GM18868 (cell line): ENCODE results near the gene JAK2.
"Not testable (repeated sequence)": the region's sequence is repeated elsewhere in the genome, so short reads cannot be mapped to it uniquely, and the experiment has no call there.

ENCODE experiments used
- ATAC-seq: cut with Tn5 transposase; IDR thresholded peaks from one replicate; pipeline ENCODE4 v1.9.1; 2021; ENCODE audit warnings: mild to moderate bottlenecking, moderate library complexity; ENCODE audit not compliant: unreplicated experiment

JAK2 gene

DNA sequence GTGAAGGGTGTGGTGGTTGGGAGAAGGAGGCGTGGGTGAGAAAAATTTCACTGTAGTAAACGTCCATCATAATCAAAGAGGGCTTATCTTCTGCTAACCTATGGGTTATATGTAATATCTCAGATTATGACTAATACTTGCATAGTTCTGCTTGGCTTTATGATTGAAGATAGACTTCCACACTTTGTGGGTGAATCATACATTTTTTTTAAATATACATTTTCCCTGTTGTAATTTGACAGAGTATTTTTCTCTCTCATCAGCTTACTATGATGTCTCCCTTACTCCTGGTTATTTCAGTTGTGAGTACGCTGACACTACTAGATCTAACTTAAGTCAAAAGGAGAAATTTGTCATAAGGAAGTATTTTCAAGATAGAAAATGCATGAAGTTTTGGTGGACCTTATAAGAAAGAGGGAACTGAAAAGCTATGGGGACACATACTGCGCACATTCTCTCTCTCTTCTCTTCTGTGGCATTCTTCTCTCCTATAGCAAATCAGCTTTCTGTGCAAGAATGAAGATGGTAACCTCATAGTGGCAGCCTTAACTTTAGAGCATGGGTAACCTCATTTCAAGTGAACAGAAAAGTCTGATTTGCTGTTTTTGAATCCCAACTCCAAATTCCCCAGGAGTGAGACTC is 4.9 kb upstream of the JAK2 start:
- ATAC-seq = no peak

GRCh38 chr9:4982721-4983482 is 2.2 kb upstream of the JAK2 start:
- no peak for ATAC-seq

GRCh38 chr9:4983601-4984165 is 1.4 kb upstream of the JAK2 start:
- ATAC-seq = no peak

GRCh38 chr9:4984171-4984620 is 876 bp upstream of the JAK2 start:
- peak; percentile 0 for ATAC-seq

DNA sequence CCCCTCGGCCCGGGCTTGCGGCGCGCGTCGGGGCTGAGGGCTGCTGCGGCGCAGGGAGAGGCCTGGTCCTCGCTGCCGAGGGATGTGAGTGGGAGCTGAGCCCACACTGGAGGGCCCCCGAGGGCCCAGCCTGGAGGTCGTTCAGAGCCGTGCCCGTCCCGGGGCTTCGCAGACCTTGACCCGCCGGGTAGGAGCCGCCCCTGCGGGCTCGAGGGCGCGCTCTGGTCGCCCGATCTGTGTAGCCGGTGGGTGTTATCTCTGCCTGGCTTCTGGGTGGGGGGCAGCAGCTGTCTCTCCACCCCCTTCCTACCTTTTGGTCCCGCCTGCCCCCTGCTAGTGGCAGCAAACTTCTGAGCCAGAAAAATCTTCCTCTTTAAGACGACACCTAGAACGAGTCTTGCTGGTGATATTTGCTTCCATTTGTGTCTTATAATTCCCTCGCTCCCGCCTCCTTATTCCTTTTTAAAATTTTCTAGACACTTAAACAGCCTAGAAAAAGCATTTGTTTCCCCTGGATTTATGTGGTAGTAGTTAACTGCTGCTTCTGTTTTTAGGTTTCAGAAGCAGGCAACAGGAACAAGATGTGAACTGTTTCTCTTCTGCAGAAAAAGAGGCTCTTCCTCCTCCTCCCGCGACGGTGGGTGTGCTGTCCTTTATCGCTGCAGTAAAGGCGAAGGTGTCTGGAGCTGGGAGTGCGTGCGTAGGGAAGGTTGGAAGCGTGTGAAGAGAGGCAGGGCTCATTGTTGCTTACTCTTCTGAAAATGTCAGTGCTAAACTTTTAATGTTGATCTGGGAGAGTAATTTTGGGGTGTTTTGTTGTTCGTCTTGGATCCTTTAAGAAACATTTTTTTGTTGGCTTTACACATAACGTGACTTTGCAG is 554 bp downstream of the JAK2 start:
- ATAC-seq = peak; percentile 2

DNA sequence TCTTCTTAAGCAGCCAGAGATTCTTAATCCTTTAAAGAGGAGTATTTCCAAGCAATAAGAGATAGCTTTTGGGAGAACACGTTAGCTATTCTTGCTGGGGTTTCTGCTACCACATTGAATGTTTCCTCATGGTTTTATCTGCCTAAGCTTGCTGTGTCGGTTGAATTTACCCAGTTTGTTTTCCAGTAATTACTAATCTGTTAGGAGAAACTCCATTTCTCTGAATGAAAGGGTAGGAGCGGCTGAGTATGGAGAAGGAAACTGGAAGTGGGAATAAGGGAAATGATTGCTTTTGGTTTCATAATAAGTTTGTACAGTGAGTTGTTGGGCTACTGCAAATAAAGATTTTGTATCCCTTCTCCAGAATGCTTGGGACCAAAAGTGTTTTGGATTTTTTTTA is 1.2 kb downstream of the JAK2 start:
- ATAC-seq = no peak

DNA sequence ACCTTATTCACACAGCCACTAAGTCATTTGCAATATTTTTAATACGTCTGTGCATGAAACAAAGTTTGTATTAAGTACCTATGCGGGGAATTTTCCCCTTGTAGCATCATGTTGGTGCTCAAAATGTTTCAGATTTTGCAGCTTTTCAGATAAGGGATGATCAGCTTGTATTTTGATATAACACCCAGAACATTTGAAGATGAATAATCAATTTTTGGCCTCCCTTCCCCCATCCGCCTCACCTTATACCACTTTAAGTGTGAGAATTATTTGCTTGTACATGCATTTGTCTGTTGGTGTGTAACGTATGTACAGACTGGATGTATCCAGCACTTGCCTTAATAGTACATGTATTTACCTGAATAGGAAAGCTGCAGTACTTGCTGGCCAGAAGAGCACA is 1.7 kb downstream of the JAK2 start:
- no peak for ATAC-seq

DNA sequence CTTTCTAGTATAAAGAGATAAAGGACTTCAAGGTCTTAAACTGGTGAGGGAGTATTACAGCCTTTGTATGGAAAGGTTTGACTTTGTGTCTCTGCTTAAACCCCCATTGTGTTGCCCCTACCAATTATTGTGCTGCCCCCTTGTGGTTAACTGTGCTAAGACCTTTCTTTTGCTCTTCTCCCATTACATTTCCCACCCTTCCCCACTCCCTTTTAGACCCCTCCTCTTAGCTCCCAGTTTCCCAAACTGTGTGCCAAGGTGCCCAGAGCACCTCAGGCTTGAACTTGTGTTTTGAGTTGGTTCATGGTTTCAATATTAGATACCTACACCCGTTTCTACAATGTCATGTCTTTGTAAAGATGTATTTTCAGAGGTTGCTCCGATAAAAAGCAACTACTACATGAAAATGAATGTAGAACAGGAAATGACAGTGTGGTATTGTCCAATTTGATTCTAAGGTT is 2.9 kb downstream of the JAK2 start:
- ATAC-seq = no peak

DNA sequence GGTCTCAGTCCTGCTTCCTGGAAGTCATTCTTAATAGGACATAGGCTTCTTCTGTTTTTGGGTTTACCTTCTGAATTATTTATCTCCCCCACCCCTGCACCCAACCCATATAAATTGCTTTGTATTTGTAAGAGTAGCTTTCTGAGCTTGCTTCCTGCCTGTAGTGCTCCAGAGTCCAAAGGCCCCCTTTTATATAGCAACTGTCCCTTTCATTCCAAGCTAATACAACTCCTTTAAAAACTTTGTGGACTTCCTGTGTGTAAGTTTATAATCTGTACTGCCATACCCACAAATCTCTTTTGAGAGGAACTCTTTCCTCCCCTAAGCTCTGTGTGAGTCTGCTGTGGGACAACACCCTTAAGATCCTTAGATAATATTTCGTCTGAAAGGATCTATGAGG is 7.8 kb downstream of the JAK2 start:
- no peak for ATAC-seq

- no peak for ATAC-seq
Observed at GRCh38 chr9:4994166-4994890, 9.3 kb downstream of the JAK2 start.

DNA sequence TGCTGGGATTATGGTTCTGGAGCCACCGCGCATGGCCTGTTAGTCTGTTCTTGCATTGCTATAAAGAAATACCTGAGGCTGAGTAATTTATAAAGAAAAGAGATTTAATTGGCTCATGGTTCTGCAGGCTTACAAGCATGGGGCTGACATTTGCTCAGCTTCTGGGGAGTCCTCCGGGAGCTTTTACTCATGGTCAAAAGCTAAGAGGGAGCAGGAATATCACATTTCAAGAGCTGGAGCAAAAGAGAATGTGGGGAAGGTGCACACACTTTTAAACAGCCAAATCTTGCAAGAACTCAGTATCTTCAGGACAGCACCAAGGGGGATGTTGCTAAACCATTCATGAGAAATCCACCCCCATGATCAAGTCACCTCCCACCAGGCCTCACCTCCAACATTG is 12.1 kb downstream of the JAK2 start:
- ATAC-seq = no peak

DNA sequence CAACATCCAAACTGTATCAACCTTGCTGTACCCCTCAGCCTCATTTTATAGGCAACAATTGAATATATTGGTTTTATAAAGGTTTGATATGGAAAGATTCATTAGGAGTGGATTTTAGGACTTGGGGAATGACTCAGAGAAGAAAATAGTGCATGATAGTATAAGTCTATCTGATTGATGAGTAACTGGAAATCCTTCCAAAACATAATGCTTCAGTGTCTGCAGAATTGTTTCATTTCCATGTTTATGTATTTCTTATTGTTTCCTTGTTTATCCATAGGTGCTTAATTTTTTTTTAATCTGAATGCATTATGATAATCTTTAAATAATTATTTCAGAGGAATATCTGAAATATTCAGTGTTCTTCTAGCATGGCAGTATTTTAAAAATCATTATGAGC is 12.6 kb downstream of the JAK2 start:
- ATAC-seq = no peak

DNA sequence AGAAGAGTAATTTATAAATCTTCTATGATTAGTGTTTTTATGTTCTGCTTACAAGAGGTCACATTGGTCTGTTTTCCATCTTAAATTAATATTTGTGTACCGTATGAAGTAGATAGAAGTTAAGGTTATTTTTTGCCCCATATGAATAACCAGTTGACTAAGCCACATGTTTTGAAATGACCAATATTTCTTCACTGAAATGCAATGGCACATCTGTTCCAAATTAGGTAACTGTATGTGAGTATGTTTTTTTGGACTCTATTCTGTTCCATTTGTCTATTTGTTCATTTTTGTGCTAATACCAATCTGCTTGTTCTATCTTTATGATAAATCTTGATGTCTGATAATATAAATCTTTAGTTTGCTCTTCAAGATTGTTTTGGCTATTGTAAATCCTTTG is 17.7 kb downstream of the JAK2 start:
- no peak for ATAC-seq

DNA sequence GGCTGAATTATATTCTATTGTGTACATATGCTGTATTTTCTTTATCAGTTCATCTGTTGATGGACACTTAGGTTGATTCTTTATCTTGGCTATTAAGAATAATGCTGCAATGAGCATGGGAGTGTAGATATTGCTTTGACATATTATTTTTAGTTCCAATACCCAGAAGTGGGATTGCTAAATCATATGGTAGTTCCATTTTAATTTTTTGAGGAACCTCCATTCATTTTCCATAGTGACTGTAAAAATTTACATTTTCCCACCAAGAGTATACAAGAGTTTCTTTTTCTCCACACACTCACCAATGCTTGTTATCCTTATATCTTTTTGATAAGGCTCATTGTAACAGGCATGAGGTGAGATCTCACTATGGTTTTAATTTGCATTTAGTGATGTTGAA is 19.4 kb downstream of the JAK2 start:
- ATAC-seq = no peak

DNA sequence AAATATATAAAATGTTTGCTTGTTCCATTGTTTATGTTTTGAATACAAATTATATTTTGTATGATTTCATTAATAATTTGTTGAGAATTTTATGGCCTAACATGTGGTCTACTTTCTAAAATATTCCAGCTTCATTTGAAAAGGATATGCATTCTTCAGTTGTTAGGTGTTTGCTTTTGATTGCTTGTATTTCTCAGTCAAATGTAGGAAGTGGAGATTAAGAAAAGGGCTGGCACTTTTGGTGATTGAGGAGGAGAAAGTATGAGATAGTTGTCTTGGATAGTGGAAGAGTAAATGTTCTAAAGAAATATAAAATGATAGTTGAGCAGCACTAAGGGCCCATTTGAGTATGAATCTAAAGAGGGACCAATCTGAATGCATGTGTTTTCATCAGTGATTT is 23.1 kb downstream of the JAK2 start:
- no peak for ATAC-seq

- ATAC-seq = no peak
Observed at GRCh38 chr9:5013374-5013773, 28.3 kb downstream of the JAK2 start.

DNA sequence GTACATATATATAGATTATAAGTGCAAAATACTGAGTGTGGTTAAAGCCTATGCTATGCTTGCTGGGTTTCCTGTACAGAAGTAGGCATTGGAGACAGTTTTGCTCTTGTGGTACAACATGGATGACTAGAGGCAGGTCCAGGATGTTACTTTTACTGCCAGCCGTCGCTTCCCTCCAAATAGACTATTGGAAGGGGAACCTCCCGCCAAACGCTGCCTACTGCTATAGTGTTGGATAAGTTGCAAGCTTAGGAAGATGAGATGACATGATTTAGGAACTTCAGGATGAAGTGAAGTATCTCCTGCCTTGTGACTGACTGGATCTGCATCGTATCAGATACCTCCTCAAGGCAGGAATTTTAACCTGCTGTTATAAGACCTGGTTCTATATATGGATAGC is 30.9 kb downstream of the JAK2 start:
- no peak for ATAC-seq

DNA sequence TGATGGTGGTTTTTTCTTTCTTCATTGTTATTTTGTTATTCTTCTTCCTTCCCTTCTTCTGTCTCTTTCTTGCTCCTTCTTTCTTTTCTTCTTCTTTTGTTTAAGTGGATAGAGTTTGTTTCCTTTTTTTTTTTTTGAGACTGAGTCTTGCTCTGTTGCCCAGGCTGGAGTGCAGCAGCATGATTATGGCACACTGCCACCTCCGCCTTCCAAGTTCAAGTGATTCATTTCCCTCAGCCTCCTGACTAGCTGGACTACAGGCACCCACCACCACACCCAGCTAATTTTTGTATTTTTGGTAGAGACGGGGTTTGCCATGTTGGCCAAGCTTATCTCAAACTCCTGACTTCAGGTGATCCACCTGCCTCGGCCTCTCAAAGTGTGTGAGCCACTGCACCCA is 40.3 kb downstream of the JAK2 start:
- ATAC-seq = no peak

- not testable (repeated sequence) for ATAC-seq
Observed at GRCh38 chr9:5031941-5032340, 46.9 kb downstream of the JAK2 start.

DNA sequence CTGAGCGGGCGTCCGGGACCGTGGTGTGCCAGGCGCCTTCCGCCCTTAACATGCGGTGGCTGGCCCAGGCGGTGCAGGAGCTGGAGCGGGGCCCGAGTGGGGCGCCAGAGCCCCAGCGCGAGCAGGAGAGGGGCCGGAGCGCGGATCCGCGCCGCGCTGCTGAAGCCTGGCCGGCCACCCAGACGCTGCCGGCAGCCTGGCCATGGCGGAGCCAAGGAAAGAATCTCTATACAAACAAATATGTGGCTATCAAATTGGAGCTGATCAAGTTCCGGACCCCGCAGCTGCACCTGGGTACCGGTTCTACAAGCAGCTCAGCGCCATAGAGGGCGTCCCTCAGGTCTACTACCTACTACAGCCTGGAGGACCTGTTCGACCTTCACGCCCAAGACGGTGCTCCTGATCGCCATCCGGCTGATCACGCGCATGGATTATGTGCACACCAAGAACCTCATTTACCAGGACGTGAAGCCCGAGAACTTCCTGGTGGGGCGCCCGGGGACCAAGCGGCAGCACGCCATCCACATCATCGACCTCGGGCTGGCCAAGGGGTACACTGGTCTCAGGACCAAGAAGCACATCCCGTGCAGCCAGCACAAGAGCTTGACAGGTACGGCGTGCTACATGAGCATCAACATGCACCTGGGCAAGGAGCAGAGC is 55.8 kb downstream of the JAK2 start:
- ATAC-seq = no peak
